ENCODE results near the gene SPAG5.
A peak's percentile ranks its signal among the peaks of the same experiment; 100 is the strongest.
"Not testable (repeated sequence)": the region's sequence is repeated elsewhere in the genome, so short reads cannot be mapped to it uniquely, and the experiment has no call there.

Gene SPAG5

GRCh38 chr17:28599311-28600184 lies 723 bp upstream of the SPAG5 start:
- peak; percentile 54 for DNase-seq

- DNase-seq, result no peak
These were observed 436 bp downstream of the SPAG5 start for GRCh38 chr17:28598389-28598788.

GRCh38 chr17:28597606-28598383 lies 1.0 kb downstream of the SPAG5 start:
- no peak for DNase-seq

GRCh38 chr17:28592260-28592659 lies 6.6 kb downstream of the SPAG5 start:
- no peak for DNase-seq

- DNase-seq, result no peak
These were observed 13.0 kb downstream of the SPAG5 start for GRCh38 chr17:28585851-28586250.

GRCh38 chr17:28584434-28584833 lies 14.4 kb downstream of the SPAG5 start:
- DNase-seq, result no peak

- DNase-seq, result no peak
These were observed 16.3 kb downstream of the SPAG5 start for GRCh38 chr17:28582513-28582912.

GRCh38 chr17:28580959-28581358 lies 17.9 kb downstream of the SPAG5 start:
- DNase-seq, result no peak

- no peak for DNase-seq
These were observed 19.3 kb downstream of the SPAG5 start for GRCh38 chr17:28579526-28579925.

GRCh38 chr17:28578246-28579195 lies 20.3 kb downstream of the SPAG5 start:
- DNase-seq, result no peak

- no peak for DNase-seq
These were observed 21.4 kb downstream of the SPAG5 start for GRCh38 chr17:28577466-28577824.

- DNase-seq, result peak; percentile 94
These were observed 21.9 kb downstream of the SPAG5 start, which contains the start of gene ALDOC for GRCh38 chr17:28576758-28577465. TSS of gene ALDOC (minus strand) at chr17:28576895. CDS start at chr17:28575532, 1,363 bp downstream.

- DNase-seq, result not testable (repeated sequence)
These were observed 22.8 kb downstream of the SPAG5 start for GRCh38 chr17:28576016-28576415.

GRCh38 chr17:28575126-28575795 lies 23.6 kb downstream of the SPAG5 start:
- no peak for DNase-seq

GRCh38 chr17:28574526-28574925 lies 24.3 kb downstream of the SPAG5 start:
- no peak for DNase-seq

GRCh38 chr17:28573966-28574480 lies 24.8 kb downstream of the SPAG5 start:
- no peak for DNase-seq

- DNase-seq, result no peak
These were observed 25.3 kb downstream of the SPAG5 start for GRCh38 chr17:28573521-28573920.

GRCh38 chr17:28573040-28573380 lies 25.8 kb downstream of the SPAG5 start:
- DNase-seq, result no peak

- DNase-seq, result no peak
These were observed 26.4 kb downstream of the SPAG5 start for GRCh38 chr17:28572259-28573039.

GRCh38 chr17:28571361-28572122 lies 27.3 kb downstream of the SPAG5 start, which contains the start of gene PIGS:
TSS of gene PIGS (minus strand) at chr17:28571524. CDS start at chr17:28571496, 28 bp downstream.
- DNase-seq, result peak; percentile 85

Data from activated CD4-positive, alpha-beta T cell treated with anti-CD3 and anti-CD28 coated beads for 1 hour (primary cell).